H9 (cell line): ENCODE measurements around the gene SLC5A12. TPM values are rescaled to one million over a fixed set of nuclear protein-coding genes. Genes with fewer than 3 reads are reported as not detected.

Source experiments
- DNase-seq: peaks from one replicate; pipeline ENCODE4 v3.0.0-alpha.2; 2017
- H2AFZ ChIP-seq: one replicate; pipeline ENCODE4 v1.6.1; 2013; ENCODE audit warnings: mild to moderate bottlenecking, low read length, control low read depth, moderate library complexity
- H2AK5ac ChIP-seq: 2 replicates; pipeline ENCODE4 v1.6.1; 2013; ENCODE audit warnings: low read length, control low read depth, mixed read lengths; ENCODE audit not compliant: insufficient read length
- H2BK120ac ChIP-seq: one replicate; pipeline ENCODE4 v1.6.1; 2013; ENCODE audit warnings: low read depth, mild to moderate bottlenecking, low read length, control low read depth, inconsistent platforms; ENCODE audit not compliant: poor library complexity, severe bottlenecking
- H2BK12ac ChIP-seq: 2 replicates; pipeline ENCODE4 v1.6.1; 2013; ENCODE audit warnings: low read length, control low read depth, mixed read lengths, low read depth; ENCODE audit not compliant: insufficient read length
- H2BK15ac ChIP-seq: 2 replicates; pipeline ENCODE4 v1.6.1; 2013; ENCODE audit warnings: low read depth, low read length, control low read depth
- H2BK20ac ChIP-seq: one replicate; pipeline ENCODE4 v1.6.1; 2013; ENCODE audit warnings: low read depth, mild to moderate bottlenecking, low read length, control low read depth, inconsistent platforms; ENCODE audit not compliant: poor library complexity, severe bottlenecking
- H2BK5ac ChIP-seq: 2 replicates; pipeline ENCODE4 v1.6.1; 2013; ENCODE audit warnings: low read length, control low read depth, mixed read lengths; ENCODE audit not compliant: insufficient read length
- H3K14ac ChIP-seq: 2 replicates; pipeline ENCODE4 v1.6.1; 2013; ENCODE audit warnings: low read length, control low read depth; ENCODE audit not compliant: insufficient read depth
- H3K18ac ChIP-seq: 2 replicates; pipeline ENCODE4 v1.6.1; 2013; ENCODE audit warnings: low read depth, mild to moderate bottlenecking, mixed read lengths, low read length, control low read depth; ENCODE audit not compliant: insufficient read length
- H3K23ac ChIP-seq: 2 replicates; pipeline ENCODE4 v1.6.1; 2013; ENCODE audit warnings: low read length, control low read depth, mixed read lengths, low read depth; ENCODE audit not compliant: insufficient read length
- H3K23me2 ChIP-seq: 2 replicates; pipeline ENCODE4 v1.6.1; 2013; ENCODE audit warnings: low read depth, mild to moderate bottlenecking, mixed read lengths, low read length, control low read depth; ENCODE audit not compliant: insufficient read length, poor library complexity, severe bottlenecking
- H3K27ac ChIP-seq: 2 replicates; pipeline ENCODE4 v1.5.1; 2013; ENCODE audit warnings: low read length, control low read depth, mixed read lengths, low read depth; ENCODE audit not compliant: insufficient read length
- H3K27me3 ChIP-seq: 2 replicates; pipeline ENCODE4 v1.6.1; 2013; ENCODE audit warnings: low read length, control low read depth, inconsistent platforms; ENCODE audit not compliant: insufficient read depth
- H3K4ac ChIP-seq: 2 replicates; pipeline ENCODE4 v1.6.1; 2013; ENCODE audit warnings: low read depth, mild to moderate bottlenecking, control low read depth, inconsistent platforms, low read length, moderate library complexity
- H3K4me1 ChIP-seq: 2 replicates; pipeline ENCODE4 v1.6.1; 2013; ENCODE audit warnings: low read length, control low read depth, inconsistent platforms; ENCODE audit not compliant: insufficient read depth
- H3K4me2 ChIP-seq: 2 replicates; pipeline ENCODE4 v1.6.1; 2013; ENCODE audit warnings: low read length, control low read depth, mixed read lengths; ENCODE audit not compliant: insufficient read length, insufficient read depth
- H3K56ac ChIP-seq: 2 replicates; pipeline ENCODE4 v1.6.1; 2013; ENCODE audit warnings: low read depth, mild to moderate bottlenecking, mixed read lengths, low read length, control low read depth; ENCODE audit not compliant: insufficient read length
- H3K79me1 ChIP-seq: 2 replicates; pipeline ENCODE4 v1.6.1; 2013; ENCODE audit warnings: low read depth, mild to moderate bottlenecking, moderate library complexity, low read length, control low read depth, inconsistent platforms; ENCODE audit not compliant: insufficient read depth, poor library complexity, severe bottlenecking
- H3K79me2 ChIP-seq: 2 replicates; pipeline ENCODE4 v1.6.1; 2013; ENCODE audit warnings: low read length, control low read depth, inconsistent platforms; ENCODE audit not compliant: insufficient read depth
- H3K9ac ChIP-seq: 2 replicates; pipeline ENCODE4 v1.6.1; 2013; ENCODE audit warnings: low read length, control low read depth, mixed read lengths; ENCODE audit not compliant: insufficient read length; ENCODE audit errors: extremely low read depth
- H3K9me3 ChIP-seq: one replicate; pipeline ENCODE4 v1.6.1; 2013; ENCODE audit warnings: low read depth, low read length, inconsistent platforms; ENCODE audit not compliant: control insufficient read depth
- H3T11ph ChIP-seq: one replicate; pipeline ENCODE4 v1.6.1; 2013; ENCODE audit warnings: mild to moderate bottlenecking, low read length, control low read depth, inconsistent platforms
- H4K20me1 ChIP-seq: one replicate; pipeline ENCODE4 v1.6.1; 2013; ENCODE audit not compliant: control insufficient read depth, insufficient read length, insufficient read depth
- H4K5ac ChIP-seq: 2 replicates; pipeline ENCODE4 v1.6.1; 2013; ENCODE audit warnings: low read depth, mild to moderate bottlenecking, mixed read lengths, low read length, control low read depth; ENCODE audit not compliant: insufficient read length
- H4K8ac ChIP-seq: replicated peaks from 2 replicates; pipeline ENCODE4 v1.6.1; 2013; ENCODE audit warnings: low read length, control low read depth, mixed read lengths, low read depth; ENCODE audit not compliant: insufficient read length
- H4K91ac ChIP-seq: 2 replicates; pipeline ENCODE4 v1.6.1; 2013; ENCODE audit warnings: low read depth, mild to moderate bottlenecking, moderate library complexity, mixed read lengths, low read length, control low read depth; ENCODE audit not compliant: insufficient read length
- H3K27ac Mint-ChIP-seq, 3 experiments: 2 replicates in 2 of 3; 3 replicates in 1 of 3; pipeline ENCODE4 v1.8.0; 2020 to 2021; ENCODE audit warnings: mixed read lengths in 3 of 3, mild to moderate bottlenecking in 1 of 3, moderate library complexity in 1 of 3
- H3K27me3 Mint-ChIP-seq: 2 replicates; pipeline ENCODE4 v1.8.0; 2021; ENCODE audit warnings: low read depth, mild to moderate bottlenecking, moderate library complexity, mixed read lengths
- H3K36me3 Mint-ChIP-seq, 3 experiments: 2 replicates in 2 of 3; 3 replicates in 1 of 3; pipeline ENCODE4 v1.8.0; 2020 to 2021; ENCODE audit warnings: low read depth in 3 of 3, mixed read lengths in 3 of 3; ENCODE audit not compliant: insufficient read depth in 1 of 3
- H3K4me1 Mint-ChIP-seq, 2 experiments: 2 replicates each; pipeline ENCODE4 v1.8.0; 2020; ENCODE audit warnings: mixed read lengths in 2 of 2
- H3K4me3 Mint-ChIP-seq, 2 experiments: 2 replicates in 1 of 2; 3 replicates in 1 of 2; pipeline ENCODE4 v1.8.0; 2020 to 2021; ENCODE audit warnings: mild to moderate bottlenecking in 2 of 2, mixed read lengths in 2 of 2, moderate library complexity in 1 of 2
- H3K9me3 Mint-ChIP-seq, 2 experiments: 2 replicates in 1 of 2; 3 replicates in 1 of 2; pipeline ENCODE4 v1.8.0; 2020; ENCODE audit warnings: mild to moderate bottlenecking in 2 of 2, mixed read lengths in 2 of 2, moderate library complexity in 1 of 2
- WGBS: extraction: QIAGEN DNeasy Blood & Tissue Kit; methylation state at CpG from one replicate; pipeline ENCODE4 v1.1.7; 2013; ENCODE audit warnings: missing lambda C conversion rate, low lambda C conversion rate, mixed read lengths; ENCODE audit not compliant: insufficient read length; ENCODE audit errors: extremely low coverage; 5-methylcytosine and 5-hydroxymethylcytosine counted together
- total RNA-seq: library from RNA; stranded (reverse); gene quantifications from 2 replicates; pipeline ENCODE4 v1.2.1, GENCODE V29; 2021
- TF ChIP-seq, protein P1 (sequence below): fragments of 200-600 bp; sonication (generic); conservative IDR thresholded peaks from 3 replicates; pipeline ENCODE4 v1.8.0; 2021; ENCODE audit warnings: antibody characterized with exemption, mild to moderate bottlenecking

SLC5A12 gene
- total RNA-seq, 1 experiment from 2014 or later = 2.7 TPM

DNA sequence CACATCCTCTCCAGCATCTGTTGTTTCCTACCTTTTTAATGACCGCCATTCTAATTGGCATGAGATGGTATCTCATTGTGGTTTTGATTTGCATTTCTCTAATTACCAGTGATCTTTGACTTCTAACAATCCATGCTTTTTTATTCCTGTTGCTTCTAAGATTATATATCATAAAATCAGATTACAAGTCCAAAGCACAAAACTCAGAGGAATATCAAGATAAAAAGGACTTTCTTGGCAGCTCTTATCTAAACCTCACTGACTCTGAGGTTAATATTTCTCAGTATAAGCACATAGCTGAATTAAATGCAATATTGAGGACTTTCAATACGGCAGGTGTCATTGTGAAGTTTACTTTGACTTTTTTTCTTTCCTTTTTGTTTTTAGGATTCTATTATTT, 11.4 kb downstream of the SLC5A12 start:
- Histone ChIP-seq H2BK20ac (no peak overlapping the region), H3K9me3 (no peaks in the 10 kb centered on the region), H2AFZ (no peak overlapping the region), H3K4me2 (no peak overlapping the region), H2AK5ac (no peak overlapping the region), H3K23me2 (no peaks in the 10 kb centered on the region), H4K8ac (no peak overlapping the region), H2BK12ac (no peak overlapping the region), H4K20me1 (no peaks in the 10 kb centered on the region), H2BK5ac (no peak overlapping the region), H3K56ac (no peak overlapping the region), H2BK120ac (no peak overlapping the region), H4K5ac (no peak overlapping the region), H3T11ph (no peak overlapping the region), H3K79me2 (no peaks in the 10 kb centered on the region), H3K79me1 (no peaks in the 10 kb centered on the region), H4K91ac (no peak overlapping the region), H3K23ac (no peak overlapping the region), H3K27ac (no peak overlapping the region), H3K4me1 (no peaks in the 10 kb centered on the region), H3K9ac (no peak overlapping the region), H3K4ac (no peak overlapping the region), H3K14ac (no peak overlapping the region), H3K18ac (no peak overlapping the region), H3K27me3 (no peaks in the 10 kb centered on the region), H2BK15ac (no peak overlapping the region)
- H3K4me3 Mint-ChIP-seq = no peak overlapping the region
- no CpG with 5 or more reads among the region's 2 CpGs for WGBS
- H3K27ac Mint-ChIP-seq = no peak overlapping the region
- no peaks in the 10 kb centered on the region for H3K4me1 Mint-ChIP-seq
- H3K36me3 Mint-ChIP-seq = no peaks in the 10 kb centered on the region
- no peaks in the 10 kb centered on the region for H3K27me3 Mint-ChIP-seq
- no peaks in the 10 kb centered on the region for H3K9me3 Mint-ChIP-seq
- no peak for DNase-seq
- TF ChIP-seq, protein P1, sequence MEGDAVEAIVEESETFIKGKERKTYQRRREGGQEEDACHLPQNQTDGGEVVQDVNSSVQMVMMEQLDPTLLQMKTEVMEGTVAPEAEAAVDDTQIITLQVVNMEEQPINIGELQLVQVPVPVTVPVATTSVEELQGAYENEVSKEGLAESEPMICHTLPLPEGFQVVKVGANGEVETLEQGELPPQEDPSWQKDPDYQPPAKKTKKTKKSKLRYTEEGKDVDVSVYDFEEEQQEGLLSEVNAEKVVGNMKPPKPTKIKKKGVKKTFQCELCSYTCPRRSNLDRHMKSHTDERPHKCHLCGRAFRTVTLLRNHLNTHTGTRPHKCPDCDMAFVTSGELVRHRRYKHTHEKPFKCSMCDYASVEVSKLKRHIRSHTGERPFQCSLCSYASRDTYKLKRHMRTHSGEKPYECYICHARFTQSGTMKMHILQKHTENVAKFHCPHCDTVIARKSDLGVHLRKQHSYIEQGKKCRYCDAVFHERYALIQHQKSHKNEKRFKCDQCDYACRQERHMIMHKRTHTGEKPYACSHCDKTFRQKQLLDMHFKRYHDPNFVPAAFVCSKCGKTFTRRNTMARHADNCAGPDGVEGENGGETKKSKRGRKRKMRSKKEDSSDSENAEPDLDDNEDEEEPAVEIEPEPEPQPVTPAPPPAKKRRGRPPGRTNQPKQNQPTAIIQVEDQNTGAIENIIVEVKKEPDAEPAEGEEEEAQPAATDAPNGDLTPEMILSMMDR = no peak
